ENCODE results near the gene DENND4C.
"Not testable (repeated sequence)": the region's sequence is repeated elsewhere in the genome, so short reads cannot be mapped to it uniquely, and the experiment has no call there.

The DENND4C gene

GRCh38 chr9:19397845-19398244, 167.4 kb downstream of the DENND4C start:
- no peak for DNase-seq (ENCODE audit: low read depth)
- TF ChIP-seq CTCF (IDR thresholded peaks at IDR 0.05; ENCODE audit: control insufficient read depth, extremely low read depth, insufficient read depth), result no peak
- H3K4me3 ChIP-seq (ENCODE audit: low read depth, low read length), result no peak overlapping the region

GRCh38 chr9:19403231-19403630, 172.7 kb downstream of the DENND4C start:
- H3K4me3 ChIP-seq (ENCODE audit: low read depth, low read length); DNase-seq (ENCODE audit: low read depth): not testable (repeated sequence)

GRCh38 chr9:19404283-19405075, 174.0 kb downstream of the DENND4C start:
- peak; percentile 99 for DNase-seq (ENCODE audit: low read depth)
- H3K4me3 ChIP-seq (ENCODE audit: low read depth, low read length), result peak overlapping the region; percentile 26
- TF ChIP-seq CTCF (IDR thresholded peaks at IDR 0.05; ENCODE audit: control insufficient read depth, extremely low read depth, insufficient read depth), result no peak

- H3K4me3 ChIP-seq (ENCODE audit: low read depth, low read length), result no peak overlapping the region
- no peak for DNase-seq (ENCODE audit: low read depth)
- TF ChIP-seq CTCF (IDR thresholded peaks at IDR 0.05; ENCODE audit: control insufficient read depth, extremely low read depth, insufficient read depth), result peak; percentile 33
Measured at GRCh38 chr9:19405771-19406170, 175.3 kb downstream of the DENND4C start.

GRCh38 chr9:19408316-19408692, 177.8 kb downstream of the DENND4C start:
- DNase-seq (ENCODE audit: low read depth), result no peak
- no peak for TF ChIP-seq CTCF (IDR thresholded peaks at IDR 0.05; ENCODE audit: control insufficient read depth, extremely low read depth, insufficient read depth)
- H3K4me3 ChIP-seq (ENCODE audit: low read depth, low read length), result peak overlapping the region; percentile 73

- TF ChIP-seq CTCF (IDR thresholded peaks at IDR 0.05; ENCODE audit: control insufficient read depth, extremely low read depth, insufficient read depth), result peak; percentile 37
- peak; percentile 76 for DNase-seq (ENCODE audit: low read depth)
- H3K4me3 ChIP-seq (ENCODE audit: low read depth, low read length), result peak within 1 kb of the TSS; percentile 73
Measured at GRCh38 chr9:19408693-19409400, 178.4 kb downstream of the DENND4C start, which contains the start of gene ACER2. TSS of gene ACER2 (plus strand) at chr9:19409009. CDS start at chr9:19409085, 76 bp downstream.

- peak; percentile 26 for DNase-seq (ENCODE audit: low read depth)
- no peak for TF ChIP-seq CTCF (IDR thresholded peaks at IDR 0.05; ENCODE audit: control insufficient read depth, extremely low read depth, insufficient read depth)
- peak overlapping the region; percentile 73 for H3K4me3 ChIP-seq (ENCODE audit: low read depth, low read length)
Measured at GRCh38 chr9:19409401-19410194, 179.1 kb downstream of the DENND4C start.
